ENCODE measurements around the gene LIN7A.

LIN7A gene

GRCh38 chr12:80776706-80777105 lies 161.0 kb downstream of the LIN7A start:
- TF ChIP-seq CTCF (IDR thresholded peaks at IDR 0.05): no peak
- Histone ChIP-seq H3K36me3 (no peaks in the 10 kb centered on the region), H3K4me3 (ENCODE audit: low read depth in 1 of 2, low read length in 1 of 2) (no peak overlapping the region), H3K4me1 (ENCODE audit: control insufficient read depth in 1 of 2, insufficient read depth in 1 of 2, low read depth in 1 of 2, low read length in 1 of 2) (no peaks in the 10 kb centered on the region), H3K27me3 (no peaks in the 10 kb centered on the region), H3K9me3 (no peaks in the 10 kb centered on the region), H3K27ac (no peak overlapping the region)

- H3K36me3 ChIP-seq: no peaks in the 10 kb centered on the region
- H3K4me3 ChIP-seq (ENCODE audit: low read depth in 1 of 2, low read length in 1 of 2): no peak overlapping the region
- no peaks in the 10 kb centered on the region for H3K27me3 ChIP-seq
- TF ChIP-seq CTCF (IDR thresholded peaks at IDR 0.05): no peak
- H3K9me3 ChIP-seq: no peaks in the 10 kb centered on the region
- H3K4me1 ChIP-seq (ENCODE audit: control insufficient read depth in 1 of 2, insufficient read depth in 1 of 2, low read depth in 1 of 2, low read length in 1 of 2): no peaks in the 10 kb centered on the region
- H3K27ac ChIP-seq: no peak overlapping the region
These were observed 166.8 kb downstream of the LIN7A start for GRCh38 chr12:80770958-80771357.

- no peaks in the 10 kb centered on the region for H3K36me3 ChIP-seq
- no peak overlapping the region for H3K27ac ChIP-seq
- H3K4me3 ChIP-seq (ENCODE audit: low read depth in 1 of 2, low read length in 1 of 2): no peak overlapping the region
- H3K4me1 ChIP-seq (ENCODE audit: control insufficient read depth in 1 of 2, insufficient read depth in 1 of 2, low read depth in 1 of 2, low read length in 1 of 2): no peaks in the 10 kb centered on the region
- no peaks in the 10 kb centered on the region for H3K9me3 ChIP-seq
- peaks cover 4% of the 10 kb centered on the region for H3K27me3 ChIP-seq
- TF ChIP-seq CTCF (IDR thresholded peaks at IDR 0.05): no peak
These were observed 168.1 kb downstream of the LIN7A start for GRCh38 chr12:80769553-80770140.

- H3K4me3 ChIP-seq (ENCODE audit: low read depth in 1 of 2, low read length in 1 of 2): no peak overlapping the region
- peaks cover 15% of the 10 kb centered on the region for H3K27me3 ChIP-seq
- TF ChIP-seq CTCF (IDR thresholded peaks at IDR 0.05): no peak
These were observed 170.8 kb downstream of the LIN7A start for GRCh38 chr12:80766897-80767296.

GRCh38 chr12:80766210-80766609 lies 171.5 kb downstream of the LIN7A start:
- no peak for TF ChIP-seq CTCF (IDR thresholded peaks at IDR 0.05)
- no peaks in the 10 kb centered on the region for H3K4me1 ChIP-seq (ENCODE audit: control insufficient read depth in 1 of 2, insufficient read depth in 1 of 2, low read depth in 1 of 2, low read length in 1 of 2)
- H3K27me3 ChIP-seq: peaks cover 20% of the 10 kb centered on the region
- H3K9me3 ChIP-seq: no peaks in the 10 kb centered on the region
- no peaks in the 10 kb centered on the region for H3K36me3 ChIP-seq
- H3K27ac ChIP-seq: no peak overlapping the region
- no peak overlapping the region for H3K4me3 ChIP-seq (ENCODE audit: low read depth in 1 of 2, low read length in 1 of 2)

More at GRCh38 chr12:80766897-80767296, 170.8 kb downstream of the LIN7A start:
- Histone ChIP-seq H3K9me3 (no peaks in the 10 kb centered on the region), H3K27ac (no peak overlapping the region), H3K36me3 (no peaks in the 10 kb centered on the region), H3K4me1 (ENCODE audit: control insufficient read depth in 1 of 2, insufficient read depth in 1 of 2, low read depth in 1 of 2, low read length in 1 of 2) (no peaks in the 10 kb centered on the region)
